GM21619 (cell line): ENCODE measurements around the gene CAP1.
"Not testable (repeated sequence)": the region's sequence is repeated elsewhere in the genome, so short reads cannot be mapped to it uniquely, and the experiment has no call there.

Source experiments
- ATAC-seq: cut with Tn5 transposase; IDR thresholded peaks from one replicate; pipeline ENCODE4 v1.9.1; 2021; ENCODE audit not compliant: unreplicated experiment

Gene CAP1

GRCh38 chr1:40058097-40058452 lies 17.5 kb downstream of the CAP1 start:
- ATAC-seq: no peak

- ATAC-seq: no peak
Observed at GRCh38 chr1:40058453-40059337, 18.2 kb downstream of the CAP1 start.

GRCh38 chr1:40059338-40059959 lies 18.9 kb downstream of the CAP1 start:
- no peak for ATAC-seq

GRCh38 chr1:40059960-40060750 lies 19.6 kb downstream of the CAP1 start:
- no peak for ATAC-seq

GRCh38 chr1:40064797-40065499 lies 24.4 kb downstream of the CAP1 start:
- peak; percentile 83 for ATAC-seq

GRCh38 chr1:40067023-40067422 lies 26.5 kb downstream of the CAP1 start:
- no peak for ATAC-seq

- ATAC-seq: no peak
Observed at GRCh38 chr1:40067851-40068250, 27.3 kb downstream of the CAP1 start.

GRCh38 chr1:40072142-40072541 lies 31.6 kb downstream of the CAP1 start:
- no peak for ATAC-seq

GRCh38 chr1:40073062-40073461 lies 32.5 kb downstream of the CAP1 start:
- ATAC-seq: no peak

GRCh38 chr1:40075266-40075665 lies 34.7 kb downstream of the CAP1 start:
- no peak for ATAC-seq

GRCh38 chr1:40076895-40077312 lies 36.4 kb downstream of the CAP1 start:
- ATAC-seq: no peak

GRCh38 chr1:40078512-40079333 lies 38.2 kb downstream of the CAP1 start:
- ATAC-seq: no peak

GRCh38 chr1:40079774-40080400 lies 39.4 kb downstream of the CAP1 start:
- no peak for ATAC-seq

- ATAC-seq: no peak
Observed at GRCh38 chr1:40081871-40082270, 41.3 kb downstream of the CAP1 start.

GRCh38 chr1:40084750-40085149 lies 44.2 kb downstream of the CAP1 start:
- ATAC-seq: not testable (repeated sequence)

- no peak for ATAC-seq
Observed at GRCh38 chr1:40090652-40091355, 50.3 kb downstream of the CAP1 start.

- ATAC-seq: no peak
Observed at GRCh38 chr1:40092241-40092640, 51.7 kb downstream of the CAP1 start.

GRCh38 chr1:40092706-40093639 lies 52.4 kb downstream of the CAP1 start:
- ATAC-seq: no peak
